NCI-H1930 (cell line): ENCODE measurements around the gene LENG1.
"Not testable (repeated sequence)": the region's sequence is repeated elsewhere in the genome, so short reads cannot be mapped to it uniquely, and the experiment has no call there.

Source experiments
- DNase-seq, 2 experiments: peaks; one replicate each; lab custom pipeline; 2025; lab: John Stamatoyannopoulos, UW

The LENG1 gene

DNA sequence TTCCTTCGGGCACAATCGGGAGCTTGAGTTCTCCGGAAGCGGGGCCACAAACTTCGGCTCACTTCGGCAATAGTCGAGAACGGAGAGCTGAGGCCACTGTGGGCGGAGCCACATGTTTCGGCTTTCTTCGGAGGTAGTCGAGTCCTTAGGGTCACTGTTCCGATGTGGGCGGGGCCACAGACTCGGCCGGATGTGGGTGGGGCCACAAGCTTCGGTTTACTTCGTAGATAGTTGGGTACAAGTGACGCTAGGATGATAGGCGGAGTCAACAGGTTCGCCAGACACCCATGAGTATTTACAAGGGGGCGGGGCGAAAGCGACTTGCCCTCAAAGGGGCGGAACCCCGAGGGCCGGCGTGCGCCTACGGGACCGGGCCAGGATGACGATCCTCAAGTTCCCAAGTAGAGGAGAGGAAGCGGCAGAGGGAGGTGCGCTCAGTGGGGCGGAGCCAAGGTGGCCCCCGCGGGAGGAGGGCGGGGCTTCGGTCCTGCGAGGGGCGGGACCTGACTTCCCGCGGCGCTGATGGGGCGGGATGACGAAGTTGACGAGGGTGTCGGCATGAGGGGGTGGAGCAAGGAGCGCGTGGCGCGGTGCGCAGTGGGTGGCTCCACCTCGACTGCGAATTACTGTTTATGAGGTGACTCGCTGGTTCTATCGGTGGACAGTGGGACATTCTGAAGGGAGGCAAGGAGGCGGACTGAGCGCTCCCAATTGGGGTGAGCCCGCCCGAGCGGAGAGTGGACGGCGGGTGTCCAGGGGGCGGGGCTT is 30.4 kb upstream of the LENG1 start:
- peak; percentile 100 for DNase-seq

GRCh38 chr19:54189145-54189734 is 29.7 kb upstream of the LENG1 start, which contains the start of gene MBOAT7:
Gene MBOAT7 (minus strand): TSS chr19:54189580. CDS start chr19:54188508, 1,072 bp downstream.
- DNase-seq, result peak; percentile 88 to 90

- no peak for DNase-seq
These were observed 28.8 kb upstream of the LENG1 start for GRCh38 chr19:54188215-54188871.

- no peak for DNase-seq
These were observed 27.4 kb upstream of the LENG1 start for GRCh38 chr19:54186934-54187381.

DNA sequence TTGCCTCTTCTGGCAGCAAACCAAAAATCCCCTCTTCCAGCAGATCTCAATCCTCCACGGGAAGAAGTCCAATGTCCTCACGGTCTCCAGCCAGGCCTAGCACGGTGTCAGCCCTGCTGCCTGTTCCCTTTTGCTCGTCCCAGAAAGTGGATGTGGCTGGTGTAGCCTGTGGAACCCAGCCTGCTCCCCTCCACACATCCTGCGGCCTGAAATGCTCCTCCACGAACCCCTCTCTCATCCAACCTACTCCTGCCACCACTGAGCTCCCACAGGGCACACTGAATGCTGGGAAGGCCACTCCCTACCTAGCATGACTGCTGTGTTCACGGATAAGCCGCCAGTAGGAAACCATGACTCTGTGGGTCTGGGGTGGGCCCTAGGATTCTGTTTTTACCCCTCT is 26.8 kb upstream of the LENG1 start:
- DNase-seq, result no peak

DNA sequence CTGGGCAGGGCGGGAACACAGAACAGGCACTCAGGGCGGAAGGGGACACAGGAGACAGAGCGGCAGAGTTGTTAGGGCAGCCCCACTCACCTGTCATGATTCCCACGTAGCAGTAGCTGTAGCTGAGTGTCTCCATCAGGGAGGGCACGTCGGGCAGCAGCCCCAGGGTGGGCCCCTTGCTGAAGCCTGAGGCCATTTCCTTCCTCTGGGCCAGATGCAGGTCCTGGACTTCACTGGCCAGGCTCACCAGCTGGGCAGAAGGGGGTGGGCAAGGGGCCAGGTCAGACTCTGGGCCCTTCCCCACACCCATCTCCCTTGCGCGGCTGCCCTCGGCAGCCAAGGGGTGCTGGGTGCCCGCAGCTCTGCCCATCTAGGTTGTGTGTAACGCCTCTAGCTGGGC is 23.9 kb upstream of the LENG1 start:
- no peak for DNase-seq

DNA sequence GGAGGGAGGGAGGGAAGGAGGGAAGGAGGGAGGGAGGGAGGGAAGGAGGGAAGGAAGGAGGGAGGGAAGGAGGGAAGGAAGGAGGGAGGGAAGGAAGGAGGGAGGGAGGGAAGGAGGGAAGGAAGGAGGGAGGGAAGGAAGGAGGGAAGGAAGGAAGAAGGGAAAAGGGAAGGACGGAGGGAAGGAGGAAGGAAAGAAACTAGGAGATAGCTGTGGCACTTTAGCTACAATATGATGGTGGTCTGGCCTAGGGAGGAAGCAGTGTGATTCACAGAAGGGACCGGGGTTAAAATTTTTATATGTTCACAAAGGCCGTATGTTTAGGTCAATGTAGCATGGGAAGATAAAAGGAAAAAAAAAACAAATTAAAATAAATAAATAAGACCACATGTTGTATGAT is 22.4 kb upstream of the LENG1 start:
- not testable (repeated sequence) for DNase-seq

DNA sequence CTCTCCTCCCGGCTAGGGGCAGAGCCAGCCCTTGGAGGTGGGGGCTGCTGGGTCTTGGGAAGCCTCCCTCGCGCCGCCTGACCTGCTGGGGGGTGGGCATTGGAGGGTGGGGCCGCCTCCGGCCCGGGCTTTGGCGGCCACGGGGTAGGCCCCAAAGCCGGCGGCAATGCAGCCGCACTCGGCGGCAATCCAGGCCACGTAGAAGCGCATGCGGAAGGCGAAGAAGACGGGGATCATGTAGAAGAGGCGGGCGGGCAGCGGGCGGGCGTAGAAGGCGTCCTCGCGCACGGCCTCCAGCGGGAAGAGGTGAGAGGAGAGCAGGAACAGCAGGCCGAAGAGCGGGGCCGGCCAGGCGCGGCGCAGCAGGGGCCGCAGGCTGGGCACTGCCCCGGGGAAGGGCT is 21.2 kb upstream of the LENG1 start:
- DNase-seq, result no peak

DNA sequence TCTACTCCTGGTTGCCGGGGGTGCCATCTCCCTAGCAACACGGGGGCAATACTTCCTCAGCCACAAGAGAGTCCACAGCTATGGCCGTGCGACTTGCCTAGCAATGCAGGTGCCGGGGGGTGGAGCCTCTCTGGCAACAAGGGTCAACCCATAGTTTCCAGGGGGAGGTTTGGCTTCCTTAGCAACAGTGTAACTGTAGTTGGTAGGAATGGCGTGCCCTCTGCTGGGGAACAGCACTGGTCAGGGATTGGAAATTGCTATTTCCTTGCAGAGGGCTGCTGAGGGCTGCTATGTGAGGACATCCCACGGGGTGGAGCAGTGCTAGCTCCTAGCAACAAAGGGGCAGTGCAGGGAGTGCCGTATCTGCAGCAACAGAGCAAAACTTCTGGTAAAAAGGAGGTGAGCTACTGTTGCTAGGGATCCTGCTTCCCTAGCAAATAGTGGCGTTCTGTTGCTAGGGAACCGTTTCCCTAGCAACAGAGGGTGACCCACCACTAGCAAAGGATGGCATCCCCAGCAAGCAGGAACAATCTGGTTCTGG is 20.5 kb upstream of the LENG1 start:
- peak; percentile 54 to 71 for DNase-seq

DNA sequence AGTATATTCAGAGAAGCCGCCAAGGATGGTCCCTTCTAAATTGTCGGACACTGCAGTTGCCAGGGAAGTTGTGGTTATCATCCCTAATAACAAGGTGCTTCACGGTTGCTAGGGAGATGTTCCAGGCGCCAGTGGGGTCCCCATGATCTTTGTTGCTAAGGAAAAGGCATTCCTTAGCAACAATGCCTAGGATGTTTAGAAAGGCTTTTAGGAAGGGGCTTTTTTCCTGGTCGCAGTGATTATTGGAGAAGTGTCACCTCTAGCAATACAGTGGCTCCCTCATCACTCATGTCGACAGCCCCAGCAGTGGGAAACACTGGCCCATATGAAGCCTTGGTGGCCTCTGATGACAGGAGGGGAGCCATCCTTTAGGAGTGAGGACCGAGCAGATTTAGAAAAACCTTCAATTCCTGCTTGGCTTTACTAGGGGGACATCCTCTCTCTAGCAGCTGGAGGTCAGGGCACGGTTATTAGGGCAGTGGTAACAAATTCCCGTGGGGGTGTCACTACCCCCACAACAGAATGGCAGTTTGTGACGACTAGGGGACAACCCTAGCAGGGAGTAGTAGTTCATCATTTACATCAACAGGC is 19.8 kb upstream of the LENG1 start:
- DNase-seq, result no peak

- peak; percentile 33 to 58 for DNase-seq
These were observed 19.2 kb upstream of the LENG1 start for GRCh38 chr19:54178581-54179261.

DNA sequence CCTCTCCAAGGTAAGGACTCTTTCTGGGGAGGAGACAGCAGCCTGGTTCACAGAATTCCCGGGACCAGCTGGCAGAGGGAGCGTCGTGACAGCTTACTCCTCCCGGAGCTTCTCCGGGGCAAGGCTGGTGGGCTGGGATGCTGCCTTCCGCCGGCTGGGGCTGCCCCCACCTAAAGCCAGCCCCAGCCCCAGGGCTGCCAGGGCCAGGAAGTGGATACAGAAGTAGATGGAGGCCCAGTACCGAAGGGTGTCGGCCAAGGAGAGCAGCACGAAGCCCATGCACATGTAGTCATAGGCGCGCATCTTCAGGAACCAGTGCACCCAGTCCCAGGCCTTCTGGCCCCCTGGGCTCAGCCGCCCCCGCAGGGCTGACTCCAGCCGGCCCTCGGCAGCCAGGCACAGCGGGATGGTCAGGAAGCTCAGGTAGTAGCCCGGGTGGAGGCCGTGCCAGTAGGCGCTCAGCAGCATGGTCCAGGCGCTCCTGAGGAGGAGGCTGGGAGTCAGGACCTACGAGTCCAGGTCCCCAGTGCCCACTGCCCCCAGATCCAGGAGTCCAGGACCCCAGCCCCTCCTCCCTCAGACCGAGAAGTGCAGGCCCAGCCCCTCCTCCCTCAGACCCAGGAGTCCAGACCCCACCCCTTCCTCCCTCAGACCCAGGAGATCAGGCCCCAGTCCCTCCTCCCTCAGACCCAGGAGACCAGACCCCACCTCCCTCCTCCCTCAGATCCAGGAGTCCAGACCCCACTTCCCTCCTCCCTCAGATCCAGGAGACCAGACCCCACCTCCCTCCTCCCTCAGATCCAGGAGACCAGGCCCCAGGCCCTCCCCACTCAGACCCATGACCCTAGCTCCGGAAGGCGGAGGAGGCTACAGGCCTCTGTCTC is 14.7 kb upstream of the LENG1 start:
- DNase-seq, result no peak

GRCh38 chr19:54173359-54173699 is 13.8 kb upstream of the LENG1 start:
- DNase-seq, result no peak

- DNase-seq, result peak; percentile 41 to 58
These were observed 13.2 kb upstream of the LENG1 start, which contains the start of gene TMC4 for GRCh38 chr19:54172471-54173358. Gene TMC4 (minus strand): TSS chr19:54173160. CDS start chr19:54173117, 43 bp downstream.

DNA sequence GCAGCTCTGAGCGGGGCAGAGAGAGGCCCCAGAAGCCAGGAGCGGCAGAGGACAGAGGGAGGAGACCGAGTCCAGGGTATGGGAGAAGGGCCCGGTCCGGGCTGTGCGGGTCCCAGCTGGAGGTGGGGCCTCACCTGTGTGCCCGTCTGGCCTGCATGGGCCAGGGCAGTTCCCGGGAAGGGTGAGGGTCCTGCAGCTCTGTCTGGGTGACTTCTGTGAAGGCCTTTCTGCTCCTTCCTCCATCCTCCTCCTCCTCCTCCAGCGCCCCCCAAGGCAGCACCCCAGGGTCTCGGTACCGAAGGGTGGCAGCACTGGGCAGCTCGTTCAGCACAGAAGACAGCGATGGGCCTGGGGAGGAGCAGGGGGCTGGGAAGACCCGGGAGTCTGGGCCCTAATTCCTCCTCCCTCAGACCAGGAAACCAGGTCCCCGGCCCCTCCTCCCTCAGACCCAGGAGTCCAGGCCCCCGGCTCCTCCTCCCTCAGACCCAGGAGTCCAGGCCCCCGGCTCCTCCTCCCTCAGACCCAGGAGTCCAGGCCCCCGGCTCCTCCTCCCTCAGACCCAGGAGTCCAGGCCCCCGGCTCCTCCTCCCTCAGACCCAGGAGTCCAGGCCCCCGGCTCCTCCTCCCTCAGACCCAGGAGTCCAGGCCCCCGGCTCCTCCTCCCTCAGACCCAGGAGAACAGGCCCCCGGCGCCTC is 12.4 kb upstream of the LENG1 start:
- DNase-seq, result not testable (repeated sequence)

GRCh38 chr19:54169149-54169740 is 9.7 kb upstream of the LENG1 start:
- no peak for DNase-seq

GRCh38 chr19:54168174-54168917 is 8.8 kb upstream of the LENG1 start:
- peak; percentile 85 to 88 for DNase-seq

GRCh38 chr19:54165222-54165621 is 5.7 kb upstream of the LENG1 start:
- DNase-seq, result no peak
